IMR-90 (cell line): ENCODE measurements around the gene RIPK1. TPM values are rescaled to one million over a fixed set of nuclear protein-coding genes. Genes with fewer than 3 reads are reported as not detected.

Experiments
- ATAC-seq: fragments of 200-7000 bp; cut with Tn5 transposase; 2 replicates; pipeline ENCODE4 v1.9.1; 2020; ENCODE audit warnings: low read depth, mild to moderate bottlenecking, moderate library complexity
- BruUV-seq: library from RNA; stranded (reverse); fragments of 400-500 nt; replicated peaks from 2 replicates; lab custom pipeline; 2021; lab: Mats Ljungman, UMichigan
- CTCF ChIA-PET: fragments of 300-600 bp; formaldehyde crosslinking; extraction: SDS; loops from one replicate; lab custom pipeline; 2021; ENCODE audit warnings: antibody characterized with exemption; lab: Yijun Ruan, JAX
- POLR2A ChIA-PET: fragments of 300-600 bp; sonication (Branson Sonifier 250); formaldehyde crosslinking; loops from one replicate; lab custom pipeline; 2022; ENCODE audit warnings: antibody characterized with exemption; ENCODE audit not compliant: unreplicated experiment; lab: Charles Lee
- DNase-seq: peaks from one replicate; pipeline ENCODE4 v3.0.0; 2013
- H2AFZ ChIP-seq: replicated peaks from 2 replicates; pipeline ENCODE3; 2013; ENCODE audit warnings: low read length, mild to moderate bottlenecking; ENCODE audit not compliant: poor library complexity
- H2AK5ac ChIP-seq: 2 replicates; pipeline ENCODE4 v1.6.1; 2013; ENCODE audit warnings: low read depth, low read length, inconsistent platforms
- H2AK9ac ChIP-seq: replicated peaks from 2 replicates; pipeline ENCODE3; 2013; ENCODE audit warnings: mild to moderate bottlenecking, low read depth, low read length, moderate library complexity; ENCODE audit not compliant: poor library complexity
- H2BK120ac ChIP-seq: 2 replicates; pipeline ENCODE4 v1.6.1; 2013; ENCODE audit warnings: low read depth, low read length, inconsistent platforms
- H2BK15ac ChIP-seq: 3 replicates; pipeline ENCODE4 v1.6.1; 2013; ENCODE audit warnings: low read depth, low read length, inconsistent platforms
- H2BK20ac ChIP-seq: 2 replicates; pipeline ENCODE4 v1.6.1; 2013; ENCODE audit warnings: low read depth, mild to moderate bottlenecking, inconsistent platforms, low read length, moderate library complexity
- H2BK5ac ChIP-seq: 2 replicates; pipeline ENCODE4 v1.6.1; 2013; ENCODE audit warnings: mild to moderate bottlenecking, low read depth, low read length, inconsistent platforms; ENCODE audit not compliant: poor library complexity, severe bottlenecking
- H3K14ac ChIP-seq: replicated peaks from 2 replicates; pipeline ENCODE4 v1.6.1; 2013; ENCODE audit warnings: low read depth, low read length, inconsistent platforms
- H3K18ac ChIP-seq: 2 replicates; pipeline ENCODE4 v1.6.1; 2013; ENCODE audit warnings: low read depth, low read length, control low read depth
- H3K23ac ChIP-seq: 2 replicates; pipeline ENCODE4 v1.6.1; 2013; ENCODE audit warnings: low read depth, low read length, inconsistent platforms
- H3K27ac ChIP-seq: 2 replicates; pipeline ENCODE4 v1.5.1; 2013; ENCODE audit warnings: mild to moderate bottlenecking, control low read depth, low read length; ENCODE audit not compliant: insufficient read depth
- H3K27me3 ChIP-seq: 2 replicates; pipeline ENCODE4 v1.6.1; 2013; ENCODE audit warnings: low read length; ENCODE audit not compliant: control insufficient read depth, insufficient read depth
- H3K36me3 ChIP-seq: 2 replicates; pipeline ENCODE4 v1.6.1; 2013; ENCODE audit warnings: low read length, mixed read lengths; ENCODE audit not compliant: control insufficient read depth, insufficient read depth
- H3K4ac ChIP-seq: 2 replicates; pipeline ENCODE4 v1.6.1; 2013; ENCODE audit warnings: low read depth, low read length, inconsistent platforms
- H3K4me1 ChIP-seq: 2 replicates; pipeline ENCODE4 v1.6.1; 2013; ENCODE audit warnings: low read length, mixed read lengths; ENCODE audit not compliant: control insufficient read depth, insufficient read depth
- H3K4me2 ChIP-seq: 2 replicates; pipeline ENCODE4 v1.6.1; 2013; ENCODE audit warnings: low read depth, mild to moderate bottlenecking, control low read depth, low read length, moderate library complexity
- H3K4me3 ChIP-seq: 2 replicates; pipeline ENCODE4 v1.5.1; 2013; ENCODE audit warnings: low read depth, mild to moderate bottlenecking, control low read depth, low read length, moderate library complexity; ENCODE audit not compliant: insufficient read depth
- H3K56ac ChIP-seq: 2 replicates; pipeline ENCODE4 v1.6.1; 2013; ENCODE audit warnings: low read length, inconsistent platforms; ENCODE audit not compliant: insufficient read depth; ENCODE audit errors: extremely low read depth
- H3K79me1 ChIP-seq, 2 experiments: 2 replicates each; pipeline ENCODE4 v1.6.1; 2013; ENCODE audit warnings: low read length in 2 of 2, inconsistent platforms in 1 of 2, low read depth in 1 of 2
- H3K9ac ChIP-seq: 2 replicates; pipeline ENCODE4 v1.6.1; 2013; ENCODE audit warnings: low read depth, low read length, control low read depth
- H3K9me1 ChIP-seq: 2 replicates; pipeline ENCODE4 v1.6.1; 2013; ENCODE audit warnings: low read length, inconsistent platforms; ENCODE audit not compliant: insufficient read depth
- H3K9me3 ChIP-seq: 2 replicates; pipeline ENCODE4 v1.6.1; 2013; ENCODE audit warnings: low read length; ENCODE audit not compliant: control insufficient read depth, insufficient read depth
- H4K20me1 ChIP-seq: 2 replicates; pipeline ENCODE4 v1.6.1; 2013; ENCODE audit warnings: low read length, inconsistent platforms; ENCODE audit not compliant: insufficient read depth
- H4K5ac ChIP-seq: 2 replicates; pipeline ENCODE4 v1.6.1; 2013; ENCODE audit warnings: mild to moderate bottlenecking, low read depth, low read length, control low read depth
- H4K8ac ChIP-seq, 2 experiments: 2 replicates each; pipeline ENCODE4 v1.6.1; 2013; ENCODE audit warnings: low read depth in 2 of 2, low read length in 2 of 2, control low read depth in 1 of 2, inconsistent platforms in 1 of 2
- H4K91ac ChIP-seq: 2 replicates; pipeline ENCODE4 v1.6.1; 2013; ENCODE audit warnings: low read depth, low read length, inconsistent platforms; ENCODE audit not compliant: insufficient read depth
- BHLHE40 ChIP-seq: fragments of 150-350 bp; IDR thresholded peaks from 2 replicates; pipeline ENCODE4 v1.6.1; 2016; ENCODE audit warnings: mild to moderate bottlenecking, low read depth, low read length
- CEBPB ChIP-seq: IDR thresholded peaks from 2 replicates; pipeline ENCODE4 v1.6.1; 2012; ENCODE audit warnings: low read depth, low read length, improper control_type of control experiment
- CTCF ChIP-seq: conservative IDR thresholded peaks from 2 replicates; pipeline ENCODE4 v1.5.1; 2012; ENCODE audit warnings: mild to moderate bottlenecking, low read depth, low read length, improper control_type of control experiment
- ELK1 ChIP-seq: fragments of 150-350 bp; IDR thresholded peaks from 2 replicates; pipeline ENCODE4 v1.6.1; 2016; ENCODE audit warnings: low read depth, mild to moderate bottlenecking, low read length, moderate library complexity, borderline replicate concordance
- FOS ChIP-seq: fragments of 150-350 bp; IDR thresholded peaks from 2 replicates; pipeline ENCODE4 v1.6.1; 2016; ENCODE audit warnings: low read depth, low read length
- MAZ ChIP-seq: IDR thresholded peaks from 2 replicates; pipeline ENCODE4 v1.6.1; 2012; ENCODE audit warnings: low read depth, mild to moderate bottlenecking, low read length, improper control_type of control experiment, moderate library complexity, borderline replicate concordance
- MXI1 ChIP-seq: IDR thresholded peaks from 2 replicates; pipeline ENCODE4 v1.6.1; 2012; ENCODE audit warnings: low read depth, mild to moderate bottlenecking, low read length, moderate library complexity, borderline replicate concordance
- NFE2L2 ChIP-seq: fragments of 150-350 bp; IDR thresholded peaks from 2 replicates; pipeline ENCODE4 v1.6.1; 2016; ENCODE audit warnings: low read depth, mild to moderate bottlenecking, low read length
- POLR2A ChIP-seq: IDR thresholded peaks from 2 replicates; pipeline ENCODE4 v1.6.1; 2012; ENCODE audit warnings: mild to moderate bottlenecking, low read depth, low read length
- RFX5 ChIP-seq: IDR thresholded peaks from 2 replicates; pipeline ENCODE4 v1.8.0; 2012; ENCODE audit warnings: low read depth, mild to moderate bottlenecking, low read length, moderate library complexity
- SMC3 ChIP-seq: fragments of 150-350 bp; IDR thresholded peaks from 2 replicates; pipeline ENCODE4 v1.6.1; 2016; ENCODE audit warnings: low read depth, mild to moderate bottlenecking, antibody characterized with exemption, low read length, moderate library complexity
- USF2 ChIP-seq: fragments of 150-350 bp; IDR thresholded peaks from 2 replicates; pipeline ENCODE4 v1.6.1; 2017; ENCODE audit warnings: mild to moderate bottlenecking, antibody characterized with exemption, low read length, low read depth
- whole genome bisulfite sequencing, 2 experiments: methylation state at CpG; one replicate each; pipeline versions ENCODE4 v1.1.5 to v1.1.7; 2013; ENCODE audit warnings: missing lambda C conversion rate in 2 of 2; ENCODE audit not compliant: insufficient read length in 1 of 2; ENCODE audit errors: extremely low coverage in 2 of 2; 5-methylcytosine and 5-hydroxymethylcytosine counted together
- dilution Hi-C: fragments of 300-500 bp; cut with HindIII; formaldehyde crosslinking; loops from one replicate; pipeline ENCODE4 v1.14.3; 2018; ENCODE audit warnings: low sequenced_read_pairs; ENCODE audit not compliant: unreplicated experiment
- in situ Hi-C: fragments of 300-500 bp; cut with MboI; formaldehyde crosslinking; loops from 3 replicates; pipeline ENCODE4 v1.14.3; 2019; ENCODE audit warnings: low sequenced_read_pairs, inconsistent platforms, mixed read lengths
- intact Hi-C: fragments of 100-400 bp; cut with micrococcal nuclease; formaldehyde crosslinking; loops from 2 replicates; pipeline ENCODE4 v1.10.0; 2022
- polyA plus RNA-seq, 3 experiments: library from polyadenylated mRNA; depleted of rRNA; stranded (reverse); fragments of >200 nt; gene quantifications; 2 replicates each; pipeline ENCODE4 v1.2.3, GENCODE V29; 2012; ENCODE audit warnings: low replicate concordance in 1 of 3
- total RNA-seq: library from RNA; depleted of rRNA; stranded (reverse); fragments of >200 nt; gene quantifications from 2 replicates; pipeline ENCODE4 v1.2.3, GENCODE V29; 2012

Gene RIPK1
- total and polyA plus RNA-seq, 2 of the 4 experiments (the other 2 are of a cell fraction) = 12.6 to 25.6 TPM

- ChIA-PET CTCF (no interaction called here), POLR2A (no interaction called here)
- peak within 1 kb of the TSS; percentile 75 for H2AK9ac ChIP-seq
- peak within 1 kb of the TSS; percentile 69 to 89; a peak in 3 of 4 replicates for H4K8ac ChIP-seq
- H2BK15ac ChIP-seq = no peak within 1 kb of the TSS; the same call in 2 of the 3 replicates
- peaks cover 13% of the 10 kb centered on the region for H3K36me3 ChIP-seq
- no peaks in the 10 kb centered on the region for H3K9me3 ChIP-seq
- H3K9me1 ChIP-seq = no peaks in the 10 kb centered on the region; the same call in 1 of the 2 replicates
- 0% methylated on average over 46 of the region's 89 CpGs; no CpG with 5 or more reads in 1 of the 2 experiments for WGBS, 2 experiments
- BruUV-seq = no TSS peak
- no peaks in the 10 kb centered on the region; the same call in 1 of the 2 replicates for H4K20me1 ChIP-seq
- peak within 1 kb of the TSS; percentile 66; the same call in 1 of the 2 replicates for H2AK5ac ChIP-seq
- peaks cover 8 to 12% of the 10 kb centered on the region in 2 experiments for H3K79me1 ChIP-seq
- peak within 1 kb of the TSS; percentile 97 for H3K4me2 ChIP-seq
- H3K14ac ChIP-seq = peak within 1 kb of the TSS; percentile 91
- peak within 1 kb of the TSS; percentile 79 for H3K27ac ChIP-seq
- H2BK20ac ChIP-seq = peak within 1 kb of the TSS; percentile 52; the same call in 1 of the 2 replicates
- peak within 1 kb of the TSS; percentile 93 for H3K9ac ChIP-seq
- H2BK120ac ChIP-seq = peak within 1 kb of the TSS; percentile 91
- H2AFZ ChIP-seq = peak within 1 kb of the TSS; percentile 97
- peak within 1 kb of the TSS; percentile 94 for H4K91ac ChIP-seq
- H3K18ac ChIP-seq = peak within 1 kb of the TSS; percentile 63
- dilution Hi-C loops (no loop called here), in situ Hi-C loops (loop anchor here (25.0 kb wide), 1 partner anchor 869 kb away; no protein-coding TSS in a partner anchor), intact Hi-C loops (no loop called here)
- H3K4me1 ChIP-seq = no peaks in the 10 kb centered on the region
- DNase-seq (peak; percentile 89), ATAC-seq (peak; percentile 97)
- peak within 1 kb of the TSS; percentile 72 for H3K4me3 ChIP-seq
- H4K5ac ChIP-seq = peak within 1 kb of the TSS; percentile 78
- peak within 1 kb of the TSS; percentile 94 for H2BK5ac ChIP-seq
- peak within 1 kb of the TSS; percentile 66 for H3K56ac ChIP-seq
- H3K4ac ChIP-seq = peak within 1 kb of the TSS; percentile 93
- H3K23ac ChIP-seq = peak within 1 kb of the TSS; percentile 81
- H3K27me3 ChIP-seq = no peaks in the 10 kb centered on the region
- TF ChIP-seq CEBPB (no peak), POLR2A (peak; percentile 76), BHLHE40 (no peak), FOS (no peak), ELK1 (no peak), NFE2L2 (no peak), CTCF (no peak), MXI1 (0 out of 2 replicates have a peak, but pooled peaks have one; percentile 28), MAZ (peak; percentile 73; the same call in 1 of the 2 replicates), SMC3 (no peak), USF2 (no peak), RFX5 (no peak)
Observed at GRCh38 chr6:3118353-3119039, 50.2 kb downstream of the RIPK1 start, which contains the start of gene BPHL. Gene BPHL, plus strand, starts transcription at chr6:3118711. Its CDS starts 30 bp downstream, at chr6:3118741.
